HG02885 (cell line): ENCODE data around the gene IFT43.
A peak's percentile ranks its signal among the peaks of the same experiment; 100 is the strongest.

Source experiments
- ATAC-seq: cut with Tn5 transposase; IDR thresholded peaks from one replicate; pipeline ENCODE4 v1.9.1; 2021; ENCODE audit warnings: mild to moderate bottlenecking; ENCODE audit not compliant: unreplicated experiment, poor library complexity

The IFT43 gene

DNA sequence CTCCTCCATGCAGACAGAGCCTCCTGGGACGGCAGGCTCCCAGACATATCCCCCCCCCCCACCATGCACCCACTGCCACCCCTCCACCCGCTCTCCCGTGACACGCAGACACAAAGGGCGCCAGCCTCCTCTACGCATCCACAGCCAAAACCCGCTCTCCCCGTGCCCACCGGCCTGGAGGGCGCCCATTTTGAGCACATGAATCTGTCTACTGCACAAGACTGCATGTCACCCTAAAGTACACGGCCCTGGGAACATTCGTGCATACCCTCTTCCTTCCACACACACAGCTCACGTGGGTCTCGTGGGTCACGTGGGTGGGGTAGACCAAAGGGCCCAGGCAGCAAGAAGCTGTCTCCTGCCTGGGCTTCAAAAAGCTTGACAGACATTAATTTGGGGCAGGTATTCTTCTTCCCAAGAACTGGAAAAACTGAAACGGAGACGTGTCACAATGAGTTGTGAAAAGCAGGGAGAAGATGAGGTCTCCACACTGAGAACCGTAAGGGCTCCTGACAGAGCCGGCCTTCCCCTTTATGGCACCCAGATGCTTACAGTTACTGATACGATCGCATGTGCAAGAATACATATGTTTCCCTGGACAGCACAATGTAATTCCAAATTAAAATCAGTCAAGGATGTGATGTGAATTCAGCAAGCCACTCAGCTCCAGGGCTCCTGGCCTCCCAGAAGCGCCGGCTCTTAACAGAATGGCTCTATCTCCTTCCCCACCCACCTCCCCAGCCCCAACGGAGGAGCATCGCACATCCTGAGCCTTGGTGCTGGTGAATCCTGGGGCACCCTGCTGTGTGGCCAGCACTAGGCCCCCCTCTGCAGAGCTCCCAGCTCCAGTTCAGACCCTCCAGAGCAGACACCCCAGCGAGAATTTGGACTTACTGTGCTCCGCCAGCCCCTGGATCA, 5.7 kb upstream of the IFT43 start:
- no peak for ATAC-seq

DNA sequence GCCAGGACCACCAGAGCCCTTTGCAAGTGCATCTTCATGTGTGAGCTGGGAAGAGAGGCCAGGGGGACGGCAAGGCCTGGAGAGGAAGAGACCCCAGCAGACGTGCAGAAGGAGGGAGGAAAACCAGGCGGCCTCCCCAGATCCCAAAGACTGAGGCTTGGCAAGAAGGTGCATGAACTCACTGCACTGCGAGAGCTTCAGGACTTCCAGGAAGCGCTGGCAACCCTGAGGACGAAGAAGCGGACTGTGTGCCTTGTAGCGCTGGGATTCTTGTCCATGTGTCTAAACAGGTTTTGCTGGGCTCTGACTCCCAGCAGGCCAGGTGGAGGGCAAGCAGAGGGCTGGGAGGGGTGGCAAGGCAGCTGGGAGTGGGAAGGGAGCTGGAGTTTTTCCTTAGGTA, 4.7 kb upstream of the IFT43 start:
- ATAC-seq = no peak

DNA sequence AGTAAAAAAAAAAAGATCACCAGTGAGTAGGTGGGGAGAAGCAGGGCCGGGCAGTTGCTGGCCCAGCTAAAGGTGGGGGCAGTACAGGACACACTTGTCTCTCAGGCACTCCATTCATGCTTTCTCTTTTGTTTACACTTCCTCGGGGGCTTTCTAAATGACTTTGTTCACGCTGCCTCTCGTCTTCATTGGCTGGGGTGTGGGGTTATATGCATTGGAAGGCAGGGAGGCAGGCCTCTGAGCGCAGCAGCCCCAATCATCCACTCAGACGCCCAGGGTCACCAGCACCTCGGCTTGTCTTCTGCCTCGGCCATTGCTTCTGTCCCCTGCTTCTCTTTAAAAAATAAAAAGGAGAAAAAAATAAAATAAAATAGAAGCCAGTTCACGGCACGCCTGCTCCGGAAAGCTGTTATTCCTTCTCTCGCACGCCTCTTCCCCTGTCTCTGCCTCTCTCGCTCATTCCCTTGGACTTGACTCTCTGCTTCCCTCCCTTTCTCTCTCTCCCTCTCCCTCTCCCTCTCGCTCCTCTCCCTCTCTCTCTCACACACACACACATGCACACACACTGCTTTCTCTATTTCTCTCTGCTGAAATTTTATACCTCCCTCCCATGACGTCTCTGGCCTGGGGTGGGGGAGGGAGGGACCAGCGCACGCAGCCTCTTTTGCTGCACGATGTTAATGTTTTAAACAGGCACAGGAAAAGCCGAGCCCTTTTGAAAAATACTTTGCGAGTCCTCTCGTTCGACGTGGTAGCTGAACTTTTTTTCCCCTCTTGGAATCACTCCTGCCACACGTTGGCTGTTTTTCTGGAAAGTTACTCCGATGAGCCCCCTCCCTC, 3.9 kb upstream of the IFT43 start, which contains the start of gene TGFB3:
TGFB3 (minus strand) TSS at position 570 of the 840 bp plus-strand sequence. CDS start 1,102 bp downstream, outside the sequence.
- peak; percentile 52 for ATAC-seq

GRCh38 chr14:75982266-75983018, 3.1 kb upstream of the IFT43 start:
- ATAC-seq = peak; percentile 57

- no peak for ATAC-seq
Observed at GRCh38 chr14:75983019-75983358, 2.6 kb upstream of the IFT43 start.

- ATAC-seq = no peak
Observed at GRCh38 chr14:75984674-75985073, 889 bp upstream of the IFT43 start.

- no peak for ATAC-seq
Observed at GRCh38 chr14:75986439-75986765, 839 bp downstream of the IFT43 start.

DNA sequence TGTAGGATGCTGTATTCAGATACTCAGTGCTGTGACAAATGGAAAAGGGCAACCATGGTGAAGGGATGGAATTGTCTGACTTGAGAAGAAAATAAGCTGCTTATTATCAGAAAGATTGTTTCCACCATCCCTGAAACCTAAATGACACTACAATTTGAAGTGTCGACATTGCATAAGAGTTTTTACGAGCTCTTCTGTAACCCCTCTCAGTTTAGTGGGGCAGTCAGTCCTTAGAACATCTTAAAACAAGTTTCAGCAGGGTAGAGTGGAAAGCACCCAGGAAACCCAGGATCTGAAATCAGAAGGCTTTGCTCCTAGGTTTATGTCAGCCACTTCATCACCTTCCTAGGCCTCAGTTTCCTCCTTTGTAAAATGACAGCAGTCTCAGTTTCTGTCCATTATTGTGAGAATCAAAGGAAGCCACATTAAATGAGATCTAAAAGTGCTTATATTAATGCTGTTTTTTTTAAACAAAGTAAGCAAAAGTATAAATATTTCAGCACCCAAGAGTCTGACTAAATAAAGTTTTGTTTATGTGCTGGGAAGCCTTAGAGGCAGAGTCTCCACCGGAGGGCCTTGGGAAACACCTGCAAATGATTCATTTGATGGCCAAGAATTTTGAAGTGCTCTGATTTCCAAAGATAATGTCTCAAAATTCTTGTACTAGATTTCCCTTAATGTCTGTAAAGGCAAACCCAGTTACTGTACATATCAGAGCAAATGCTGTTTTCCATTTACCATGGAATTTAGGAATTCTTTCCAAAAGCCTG, 1.8 kb downstream of the IFT43 start:
- ATAC-seq = no peak

- no peak for ATAC-seq
Observed at GRCh38 chr14:75989134-75989533, 3.6 kb downstream of the IFT43 start.

DNA sequence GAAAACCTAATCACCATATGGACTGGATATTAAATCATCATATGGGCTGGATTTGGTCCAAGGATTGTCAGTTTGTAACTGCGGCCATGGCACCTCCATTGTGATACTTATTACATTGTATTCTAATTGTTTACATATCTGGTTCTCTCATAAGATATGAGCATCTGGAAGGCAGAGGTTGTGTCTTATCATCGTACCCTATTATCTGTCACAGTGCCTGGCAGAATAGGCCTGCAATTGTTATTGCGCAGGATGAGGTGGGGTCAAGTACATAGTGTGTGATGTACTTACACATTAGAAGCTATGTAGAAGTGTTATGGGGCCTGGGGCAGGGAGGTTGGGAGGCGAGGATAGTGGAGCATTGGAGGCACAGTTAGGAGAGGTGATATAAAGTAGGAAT, 4.7 kb downstream of the IFT43 start:
- ATAC-seq = no peak

GRCh38 chr14:75991753-75992152, 6.2 kb downstream of the IFT43 start:
- no peak for ATAC-seq

GRCh38 chr14:75993567-75994041, 8.0 kb downstream of the IFT43 start:
- peak; percentile 41 for ATAC-seq

- no peak for ATAC-seq
Observed at GRCh38 chr14:75995372-75996041, 9.9 kb downstream of the IFT43 start.

- ATAC-seq = no peak
Observed at GRCh38 chr14:75996488-75996887, 10.9 kb downstream of the IFT43 start.

- no peak for ATAC-seq
Observed at GRCh38 chr14:75999511-76000190, 14.1 kb downstream of the IFT43 start.

GRCh38 chr14:76002383-76002782, 16.8 kb downstream of the IFT43 start:
- no peak for ATAC-seq

GRCh38 chr14:76006253-76006652, 20.7 kb downstream of the IFT43 start:
- no peak for ATAC-seq

DNA sequence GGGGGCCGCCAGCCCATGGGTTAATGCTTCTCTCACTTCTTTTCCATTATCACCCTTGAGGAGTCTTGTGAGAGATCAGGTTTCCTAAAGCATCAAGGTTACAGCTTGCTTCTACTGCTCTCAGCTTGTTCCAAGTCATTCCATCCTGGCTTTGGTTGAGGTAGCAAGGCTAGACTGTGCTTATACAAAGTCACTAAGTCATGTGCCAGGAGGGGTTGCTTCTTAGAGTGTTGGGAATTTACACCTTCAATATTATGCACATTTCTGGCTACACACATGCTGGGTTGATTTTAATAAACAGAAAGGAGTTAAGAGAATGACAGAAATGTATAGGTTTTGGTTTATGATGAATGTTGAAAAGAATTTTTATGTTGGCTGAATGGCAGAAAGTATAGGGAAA, 21.8 kb downstream of the IFT43 start:
- ATAC-seq = no peak

DNA sequence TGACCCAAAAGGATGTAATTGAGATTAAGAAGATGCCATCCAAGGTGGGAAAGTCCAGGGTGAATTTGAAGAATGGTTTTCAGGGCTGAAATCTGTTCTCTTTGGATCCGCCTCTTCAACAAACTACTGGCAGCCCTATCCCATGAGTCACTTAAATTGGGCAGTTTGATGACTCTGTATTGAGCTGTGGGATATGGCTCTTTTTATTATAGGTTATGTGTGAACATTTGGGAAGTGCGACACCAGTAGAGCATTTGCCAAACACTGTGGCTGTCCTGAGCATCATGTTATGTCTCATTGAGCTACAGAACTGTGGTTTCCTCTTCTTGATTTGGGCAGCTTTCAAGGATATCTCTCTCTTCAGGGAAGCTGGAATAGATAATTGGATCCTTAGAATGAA, 22.3 kb downstream of the IFT43 start:
- ATAC-seq = no peak
